SK-N-SH treated with all-trans-retinoic acid at 6 μM for 48 hours (cell line): ENCODE data around the gene ZNF146.

Source experiments
- ATAC-seq: fragments of 200-7000 bp; cut with Tn5 transposase; 3 replicates; pipeline ENCODE4 v1.9.1; 2020; ENCODE audit warnings: mild to moderate bottlenecking, moderate library complexity
- ARNTL ChIP-seq: fragments of 450-650 bp; formaldehyde crosslinking; IDR thresholded peaks from 2 replicates; pipeline ENCODE4 v1.5.0; 2020; ENCODE audit warnings: low read depth, mild to moderate bottlenecking, moderate library complexity, borderline replicate concordance
- BACH2 ChIP-seq: fragments of 250-450 bp; sonication (Bioruptor Pico); IDR thresholded peaks from 2 replicates; pipeline ENCODE4 v1.9.0; 2021; ENCODE audit warnings: mild to moderate bottlenecking, borderline replicate concordance
- CSDC2 ChIP-seq: fragments of 250-450 bp; sonication (Bioruptor Pico); IDR thresholded peaks from 2 replicates; pipeline ENCODE4 v1.5.0; 2020; ENCODE audit warnings: mild to moderate bottlenecking, moderate library complexity
- ESRRG ChIP-seq: fragments of 250-450 bp; sonication (Bioruptor Pico); IDR thresholded peaks from 2 replicates; pipeline ENCODE4 v1.6.1; 2021; ENCODE audit warnings: mild to moderate bottlenecking
- GLIS3 ChIP-seq: fragments of 250-450 bp; sonication (Bioruptor Pico); IDR thresholded peaks from 2 replicates; pipeline ENCODE4 v1.5.0; 2020; ENCODE audit warnings: mild to moderate bottlenecking, moderate library complexity
- OSR1 ChIP-seq: fragments of 250-450 bp; sonication (Bioruptor Pico); IDR thresholded peaks from 2 replicates; pipeline ENCODE4 v1.8.0; 2022; ENCODE audit warnings: moderate library complexity, mild to moderate bottlenecking, inconsistent platforms
- POU6F1 ChIP-seq: fragments of 250-450 bp; sonication (Bioruptor Pico); IDR thresholded peaks from 2 replicates; pipeline ENCODE4 v1.8.0; 2021; ENCODE audit warnings: low read depth, mild to moderate bottlenecking, moderate library complexity, borderline replicate concordance
- PPARA ChIP-seq: fragments of 250-450 bp; sonication (Bioruptor Pico); IDR thresholded peaks from 2 replicates; pipeline ENCODE4 v1.5.0; 2020; ENCODE audit warnings: mild to moderate bottlenecking, borderline replicate concordance
- RARB ChIP-seq: fragments of 250-450 bp; sonication (Bioruptor Pico); IDR thresholded peaks from 2 replicates; pipeline ENCODE4 v1.8.0; 2021; ENCODE audit warnings: mild to moderate bottlenecking, moderate library complexity
- SNAI2 ChIP-seq: fragments of 250-450 bp; sonication (Bioruptor Pico); IDR thresholded peaks from 2 replicates; pipeline ENCODE4 v1.5.0; 2020; ENCODE audit warnings: mild to moderate bottlenecking, moderate library complexity
- TSHZ2 ChIP-seq: fragments of 250-450 bp; sonication (Bioruptor Pico); IDR thresholded peaks from 2 replicates; pipeline ENCODE4 v1.5.0; 2020; ENCODE audit warnings: mild to moderate bottlenecking, moderate library complexity
- ZC3H10 ChIP-seq: fragments of 250-450 bp; sonication (Bioruptor Pico); IDR thresholded peaks from 2 replicates; pipeline ENCODE4 v1.5.1; 2021; ENCODE audit warnings: mild to moderate bottlenecking, moderate library complexity
- ZFP3 ChIP-seq: fragments of 250-450 bp; sonication (Bioruptor Pico); IDR thresholded peaks from 2 replicates; pipeline ENCODE4 v1.5.0; 2020; ENCODE audit warnings: mild to moderate bottlenecking, moderate library complexity
- ZNF565 ChIP-seq: fragments of 450-650 bp; formaldehyde crosslinking; conservative IDR thresholded peaks from 2 replicates; pipeline ENCODE4 v1.5.0; 2020; ENCODE audit warnings: low read depth, mild to moderate bottlenecking, moderate library complexity
- ZNF70 ChIP-seq: fragments of 450-650 bp; formaldehyde crosslinking; IDR thresholded peaks from 2 replicates; pipeline ENCODE4 v1.5.0; 2020; ENCODE audit warnings: mild to moderate bottlenecking, moderate library complexity
- ZNF8 ChIP-seq: fragments of 450-650 bp; formaldehyde crosslinking; IDR thresholded peaks from 2 replicates; pipeline ENCODE4 v1.5.0; 2020; ENCODE audit warnings: mild to moderate bottlenecking, moderate library complexity
- TF ChIP-seq, protein P1 (sequence below): fragments of 250-450 bp; sonication (Bioruptor Pico); IDR thresholded peaks from 2 replicates; pipeline ENCODE4 v1.5.1; 2020; ENCODE audit warnings: low read depth, mild to moderate bottlenecking, moderate library complexity
- TF ChIP-seq, protein P2 (sequence below): fragments of 250-450 bp; sonication (Bioruptor Pico); IDR thresholded peaks from 2 replicates; pipeline ENCODE4 v1.5.1; 2021; ENCODE audit warnings: mild to moderate bottlenecking, moderate library complexity
- TF ChIP-seq, protein P3 (sequence below): fragments of 250-450 bp; sonication (Bioruptor Pico); IDR thresholded peaks from 2 replicates; pipeline ENCODE4 v1.8.0; 2020; ENCODE audit warnings: mild to moderate bottlenecking, moderate library complexity, borderline replicate concordance

ZNF146 gene

GRCh38 chr19:36236304-36236945 is 21.5 kb downstream of the ZNF146 start:
- TF ChIP-seq ESRRG (no peak), ZC3H10 (CRISPR knock-in tag) (no peak), SNAI2 (CRISPR knock-in tag) (no peak), RARB (CRISPR knock-in tag) (no peak), ZNF565 (no peak), OSR1 (CRISPR knock-in tag) (no peak), POU6F1 (CRISPR knock-in tag) (no peak), ZNF70 (CRISPR knock-in tag) (no peak), ARNTL (CRISPR knock-in tag) (no peak), GLIS3 (CRISPR knock-in tag) (no peak), ZFP3 (CRISPR knock-in tag) (no peak), TSHZ2 (CRISPR knock-in tag) (no peak), PPARA (CRISPR knock-in tag) (no peak), BACH2 (CRISPR knock-in tag) (no peak)
- TF ChIP-seq, protein P1, sequence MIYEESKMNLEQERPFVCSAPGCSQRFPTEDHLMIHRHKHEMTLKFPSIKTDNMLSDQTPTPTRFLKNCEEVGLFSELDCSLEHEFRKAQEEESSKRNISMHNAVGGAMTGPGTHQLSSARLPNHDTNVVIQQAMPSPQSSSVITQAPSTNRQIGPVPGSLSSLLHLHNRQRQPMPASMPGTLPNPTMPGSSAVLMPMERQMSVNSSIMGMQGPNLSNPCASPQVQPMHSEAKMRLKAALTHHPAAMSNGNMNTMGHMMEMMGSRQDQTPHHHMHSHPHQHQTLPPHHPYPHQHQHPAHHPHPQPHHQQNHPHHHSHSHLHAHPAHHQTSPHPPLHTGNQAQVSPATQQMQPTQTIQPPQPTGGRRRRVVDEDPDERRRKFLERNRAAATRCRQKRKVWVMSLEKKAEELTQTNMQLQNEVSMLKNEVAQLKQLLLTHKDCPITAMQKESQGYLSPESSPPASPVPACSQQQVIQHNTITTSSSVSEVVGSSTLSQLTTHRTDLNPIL (CRISPR knock-in tag): no peak
- TF ChIP-seq, protein P2, sequence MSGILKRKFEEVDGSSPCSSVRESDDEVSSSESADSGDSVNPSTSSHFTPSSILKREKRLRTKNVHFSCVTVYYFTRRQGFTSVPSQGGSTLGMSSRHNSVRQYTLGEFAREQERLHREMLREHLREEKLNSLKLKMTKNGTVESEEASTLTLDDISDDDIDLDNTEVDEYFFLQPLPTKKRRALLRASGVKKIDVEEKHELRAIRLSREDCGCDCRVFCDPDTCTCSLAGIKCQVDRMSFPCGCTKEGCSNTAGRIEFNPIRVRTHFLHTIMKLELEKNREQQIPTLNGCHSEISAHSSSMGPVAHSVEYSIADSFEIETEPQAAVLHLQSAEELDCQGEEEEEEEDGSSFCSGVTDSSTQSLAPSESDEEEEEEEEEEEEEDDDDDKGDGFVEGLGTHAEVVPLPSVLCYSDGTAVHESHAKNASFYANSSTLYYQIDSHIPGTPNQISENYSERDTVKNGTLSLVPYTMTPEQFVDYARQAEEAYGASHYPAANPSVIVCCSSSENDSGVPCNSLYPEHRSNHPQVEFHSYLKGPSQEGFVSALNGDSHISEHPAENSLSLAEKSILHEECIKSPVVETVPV (CRISPR knock-in tag): no peak
- no peak for ATAC-seq

GRCh38 chr19:36236946-36237310 is 22.0 kb downstream of the ZNF146 start:
- no peak for TF ChIP-seq ZFP3 (CRISPR knock-in tag)
- TF ChIP-seq ZC3H10 (CRISPR knock-in tag): no peak
- TF ChIP-seq, protein P1 (CRISPR knock-in tag): no peak
- TF ChIP-seq TSHZ2 (CRISPR knock-in tag): no peak
- no peak for TF ChIP-seq ZNF70 (CRISPR knock-in tag)
- TF ChIP-seq PPARA (CRISPR knock-in tag): no peak
- no peak for TF ChIP-seq ZNF8 (CRISPR knock-in tag)
- TF ChIP-seq OSR1 (CRISPR knock-in tag): no peak
- no peak for TF ChIP-seq SNAI2 (CRISPR knock-in tag)
- no peak for ATAC-seq

GRCh38 chr19:36244066-36244465 is 29.2 kb downstream of the ZNF146 start:
- no peak for ATAC-seq
- TF ChIP-seq, protein P1 (CRISPR knock-in tag): no peak
- TF ChIP-seq OSR1 (CRISPR knock-in tag) (no peak), ARNTL (CRISPR knock-in tag) (no peak), PPARA (CRISPR knock-in tag) (no peak), ZNF8 (CRISPR knock-in tag) (no peak), ZFP3 (CRISPR knock-in tag) (no peak), ZC3H10 (CRISPR knock-in tag) (no peak), ESRRG (no peak), CSDC2 (CRISPR knock-in tag) (no peak), BACH2 (CRISPR knock-in tag) (no peak)
- TF ChIP-seq, protein P3, sequence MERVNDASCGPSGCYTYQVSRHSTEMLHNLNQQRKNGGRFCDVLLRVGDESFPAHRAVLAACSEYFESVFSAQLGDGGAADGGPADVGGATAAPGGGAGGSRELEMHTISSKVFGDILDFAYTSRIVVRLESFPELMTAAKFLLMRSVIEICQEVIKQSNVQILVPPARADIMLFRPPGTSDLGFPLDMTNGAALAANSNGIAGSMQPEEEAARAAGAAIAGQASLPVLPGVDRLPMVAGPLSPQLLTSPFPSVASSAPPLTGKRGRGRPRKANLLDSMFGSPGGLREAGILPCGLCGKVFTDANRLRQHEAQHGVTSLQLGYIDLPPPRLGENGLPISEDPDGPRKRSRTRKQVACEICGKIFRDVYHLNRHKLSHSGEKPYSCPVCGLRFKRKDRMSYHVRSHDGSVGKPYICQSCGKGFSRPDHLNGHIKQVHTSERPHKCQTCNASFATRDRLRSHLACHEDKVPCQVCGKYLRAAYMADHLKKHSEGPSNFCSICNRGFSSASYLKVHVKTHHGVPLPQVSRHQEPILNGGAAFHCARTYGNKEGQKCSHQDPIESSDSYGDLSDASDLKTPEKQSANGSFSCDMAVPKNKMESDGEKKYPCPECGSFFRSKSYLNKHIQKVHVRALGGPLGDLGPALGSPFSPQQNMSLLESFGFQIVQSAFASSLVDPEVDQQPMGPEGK: no peak
